Mammary epithelial cell (primary cell): ENCODE data around the gene DAZAP1.

Experiments used
- CTCF ChIP-seq, 2 donors: IDR thresholded peaks in 1 of 2; conservative IDR thresholded peaks in 1 of 2; 2 replicates each; pipeline ENCODE4 v1.5.1; 2011 to 2012; ENCODE audit warnings: inconsistent platforms in 2 of 2, low read length in 2 of 2, mild to moderate bottlenecking in 2 of 2, control low read depth in 1 of 2, low read depth in 1 of 2; ENCODE audit not compliant: insufficient read depth in 1 of 2; ENCODE audit errors: extremely low read depth in 1 of 2
- EZH2 ChIP-seq: IDR thresholded peaks from 2 replicates; pipeline ENCODE4 v1.6.1; 2012; ENCODE audit warnings: low read length, inconsistent platforms, borderline replicate concordance

GRCh38 chr19:1377965-1378785 is 29.2 kb upstream of the DAZAP1 start:
- no peak for TF ChIP-seq EZH2
- TF ChIP-seq CTCF (conservative IDR thresholded peaks at IDR 0.05 in 1 of 2, IDR thresholded peaks at IDR 0.05 in 1 of 2; ENCODE audit: extremely low read depth in 1 of 2, insufficient read depth in 1 of 2, low read depth in 1 of 2, low read length in 2 of 2), result peak in 1 of 2 donors; percentile 5
